Measurements from ENCODE around the gene GPR108. TPM values are rescaled to one million over a fixed set of nuclear protein-coding genes. Genes with fewer than 3 reads are reported as not detected.
A peak's percentile ranks its signal among the peaks of the same experiment; 100 is the strongest.

Gene GPR108
- total and polyA plus RNA-seq, 2 of the 13 experiments (the other 11 are each of a cell fraction or from before 2014, with no cell fraction given) = 36.4 to 63.0 TPM

GRCh38 chr19:6740589-6741343, 3.4 kb upstream of the GPR108 start (continued):
- TF ChIP-seq ZNF101 (CRISPR knock-in tag; IDR thresholded peaks at IDR 0.05; ENCODE audit: borderline replicate concordance, low read depth) (no peak), ATF2 (CRISPR knock-in tag; IDR thresholded peaks at IDR 0.05) (0 out of 2 replicates have a peak, but pooled peaks have one; percentile 18), ELF4 (CRISPR knock-in tag; IDR thresholded peaks at IDR 0.05; ENCODE audit: borderline replicate concordance) (no peak), RBM39 (IDR thresholded peaks at IDR 0.05; ENCODE audit: low read depth, low read length, poor library complexity, severe bottlenecking) (no peak), SP4 (CRISPR knock-in tag; IDR thresholded peaks at IDR 0.05) (0 out of 2 replicates have a peak, but pooled peaks have one; percentile 41), ZNF879 (CRISPR knock-in tag; IDR thresholded peaks at IDR 0.05) (no peak), XBP1 (CRISPR knock-in tag; IDR thresholded peaks at IDR 0.05) (no peak), ZNF709 (CRISPR knock-in tag; IDR thresholded peaks at IDR 0.05) (no peak), FIP1L1 (IDR thresholded peaks at IDR 0.05; ENCODE audit: borderline replicate concordance, insufficient read depth, low read depth, low read length) (no peak), MXD1 (CRISPR knock-in tag; IDR thresholded peaks at IDR 0.05) (peak; percentile 16; the same call in 1 of the 2 replicates), ZNF235 (CRISPR knock-in tag; IDR thresholded peaks at IDR 0.05; ENCODE audit: borderline replicate concordance) (no peak), EED (CRISPR knock-in tag; IDR thresholded peaks at IDR 0.05) (no peak), PHF8 (CRISPR knock-in tag; IDR thresholded peaks at IDR 0.05) (no peak)
- TF ChIP-seq, protein P1, sequence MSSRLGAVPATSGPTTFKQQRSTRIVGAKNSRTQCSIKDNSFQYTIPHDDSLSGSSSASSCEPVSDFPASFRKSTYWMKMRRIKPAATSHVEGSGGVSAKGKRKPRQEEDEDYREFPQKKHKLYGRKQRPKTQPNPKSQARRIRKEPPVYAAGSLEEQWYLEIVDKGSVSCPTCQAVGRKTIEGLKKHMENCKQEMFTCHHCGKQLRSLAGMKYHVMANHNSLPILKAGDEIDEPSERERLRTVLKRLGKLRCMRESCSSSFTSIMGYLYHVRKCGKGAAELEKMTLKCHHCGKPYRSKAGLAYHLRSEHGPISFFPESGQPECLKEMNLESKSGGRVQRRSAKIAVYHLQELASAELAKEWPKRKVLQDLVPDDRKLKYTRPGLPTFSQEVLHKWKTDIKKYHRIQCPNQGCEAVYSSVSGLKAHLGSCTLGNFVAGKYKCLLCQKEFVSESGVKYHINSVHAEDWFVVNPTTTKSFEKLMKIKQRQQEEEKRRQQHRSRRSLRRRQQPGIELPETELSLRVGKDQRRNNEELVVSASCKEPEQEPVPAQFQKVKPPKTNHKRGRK (CRISPR knock-in tag; IDR thresholded peaks at IDR 0.05) = no peak
- TF ChIP-seq, protein P2, sequence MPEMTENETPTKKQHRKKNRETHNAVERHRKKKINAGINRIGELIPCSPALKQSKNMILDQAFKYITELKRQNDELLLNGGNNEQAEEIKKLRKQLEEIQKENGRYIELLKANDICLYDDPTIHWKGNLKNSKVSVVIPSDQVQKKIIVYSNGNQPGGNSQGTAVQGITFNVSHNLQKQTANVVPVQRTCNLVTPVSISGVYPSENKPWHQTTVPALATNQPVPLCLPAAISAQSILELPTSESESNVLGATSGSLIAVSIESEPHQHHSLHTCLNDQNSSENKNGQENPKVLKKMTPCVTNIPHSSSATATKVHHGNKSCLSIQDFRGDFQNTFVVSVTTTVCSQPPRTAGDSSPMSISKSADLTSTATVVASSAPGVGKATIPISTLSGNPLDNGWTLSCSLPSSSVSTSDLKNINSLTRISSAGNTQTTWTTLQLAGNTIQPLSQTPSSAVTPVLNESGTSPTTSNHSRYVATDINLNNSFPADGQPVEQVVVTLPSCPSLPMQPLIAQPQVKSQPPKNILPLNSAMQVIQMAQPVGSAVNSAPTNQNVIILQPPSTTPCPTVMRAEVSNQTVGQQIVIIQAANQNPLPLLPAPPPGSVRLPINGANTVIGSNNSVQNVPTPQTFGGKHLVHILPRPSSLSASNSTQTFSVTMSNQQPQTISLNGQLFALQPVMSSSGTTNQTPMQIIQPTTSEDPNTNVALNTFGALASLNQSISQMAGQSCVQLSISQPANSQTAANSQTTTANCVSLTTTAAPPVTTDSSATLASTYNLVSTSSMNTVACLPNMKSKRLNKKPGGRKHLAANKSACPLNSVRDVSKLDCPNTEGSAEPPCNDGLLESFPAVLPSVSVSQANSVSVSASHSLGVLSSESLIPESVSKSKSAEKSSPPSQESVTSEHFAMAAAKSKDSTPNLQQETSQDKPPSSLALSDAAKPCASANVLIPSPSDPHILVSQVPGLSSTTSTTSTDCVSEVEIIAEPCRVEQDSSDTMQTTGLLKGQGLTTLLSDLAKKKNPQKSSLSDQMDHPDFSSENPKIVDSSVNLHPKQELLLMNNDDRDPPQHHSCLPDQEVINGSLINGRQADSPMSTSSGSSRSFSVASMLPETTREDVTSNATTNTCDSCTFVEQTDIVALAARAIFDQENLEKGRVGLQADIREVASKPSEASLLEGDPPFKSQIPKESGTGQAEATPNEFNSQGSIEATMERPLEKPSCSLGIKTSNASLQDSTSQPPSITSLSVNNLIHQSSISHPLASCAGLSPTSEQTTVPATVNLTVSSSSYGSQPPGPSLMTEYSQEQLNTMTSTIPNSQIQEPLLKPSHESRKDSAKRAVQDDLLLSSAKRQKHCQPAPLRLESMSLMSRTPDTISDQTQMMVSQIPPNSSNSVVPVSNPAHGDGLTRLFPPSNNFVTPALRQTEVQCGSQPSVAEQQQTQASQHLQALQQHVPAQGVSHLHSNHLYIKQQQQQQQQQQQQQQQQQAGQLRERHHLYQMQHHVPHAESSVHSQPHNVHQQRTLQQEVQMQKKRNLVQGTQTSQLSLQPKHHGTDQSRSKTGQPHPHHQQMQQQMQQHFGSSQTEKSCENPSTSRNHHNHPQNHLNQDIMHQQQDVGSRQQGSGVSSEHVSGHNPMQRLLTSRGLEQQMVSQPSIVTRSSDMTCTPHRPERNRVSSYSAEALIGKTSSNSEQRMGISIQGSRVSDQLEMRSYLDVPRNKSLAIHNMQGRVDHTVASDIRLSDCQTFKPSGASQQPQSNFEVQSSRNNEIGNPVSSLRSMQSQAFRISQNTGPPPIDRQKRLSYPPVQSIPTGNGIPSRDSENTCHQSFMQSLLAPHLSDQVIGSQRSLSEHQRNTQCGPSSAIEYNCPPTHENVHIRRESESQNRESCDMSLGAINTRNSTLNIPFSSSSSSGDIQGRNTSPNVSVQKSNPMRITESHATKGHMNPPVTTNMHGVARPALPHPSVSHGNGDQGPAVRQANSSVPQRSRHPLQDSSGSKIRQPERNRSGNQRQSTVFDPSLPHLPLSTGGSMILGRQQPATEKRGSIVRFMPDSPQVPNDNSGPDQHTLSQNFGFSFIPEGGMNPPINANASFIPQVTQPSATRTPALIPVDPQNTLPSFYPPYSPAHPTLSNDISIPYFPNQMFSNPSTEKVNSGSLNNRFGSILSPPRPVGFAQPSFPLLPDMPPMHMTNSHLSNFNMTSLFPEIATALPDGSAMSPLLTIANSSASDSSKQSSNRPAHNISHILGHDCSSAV (CRISPR knock-in tag; IDR thresholded peaks at IDR 0.05; ENCODE audit: borderline replicate concordance) = no peak
- TF ChIP-seq, protein P3, sequence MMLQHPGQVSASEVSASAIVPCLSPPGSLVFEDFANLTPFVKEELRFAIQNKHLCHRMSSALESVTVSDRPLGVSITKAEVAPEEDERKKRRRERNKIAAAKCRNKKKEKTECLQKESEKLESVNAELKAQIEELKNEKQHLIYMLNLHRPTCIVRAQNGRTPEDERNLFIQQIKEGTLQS (CRISPR knock-in tag; IDR thresholded peaks at IDR 0.05) = 0 out of 2 replicates have a peak, but pooled peaks have one; percentile 22
